Colonic mucosa (tissue), 4 donors: ENCODE measurements around the gene GPR146. TPM values are rescaled to one million over a fixed set of nuclear protein-coding genes. Genes with fewer than 3 reads are reported as not detected.

Experiments
- DNase-seq: peaks from one replicate; pipeline ENCODE4 v3.0.0-alpha.2; 2020
- H3K27ac ChIP-seq: fragments of 200-600 bp; one replicate; pipeline ENCODE4 v1.8.0; 2021
- H3K27me3 ChIP-seq: fragments of 200-600 bp; one replicate; pipeline ENCODE4 v1.8.0; 2021
- H3K36me3 ChIP-seq: fragments of 200-600 bp; one replicate; pipeline ENCODE4 v1.8.0; 2021
- H3K4me1 ChIP-seq: fragments of 200-600 bp; one replicate; pipeline ENCODE4 v1.8.0; 2021; ENCODE audit warnings: mild to moderate bottlenecking
- H3K4me3 ChIP-seq: fragments of 200-600 bp; one replicate; pipeline ENCODE4 v1.8.0; 2021
- H3K9ac ChIP-seq, 2 donors: one replicate each; pipeline ENCODE4 v1.7.0; 2013; ENCODE audit warnings: control low read depth in 2 of 2, low read depth in 2 of 2, low read length in 2 of 2
- H3K9me3 ChIP-seq: fragments of 200-600 bp; one replicate; pipeline ENCODE4 v1.8.0; 2021
- CTCF ChIP-seq: fragments of 200-600 bp; IDR thresholded peaks from one replicate; pipeline ENCODE4 v1.8.0; 2022; ENCODE audit warnings: antibody characterized with exemption, mild to moderate bottlenecking
- intact Hi-C: fragments of 100-400 bp; cut with DNase I; formaldehyde crosslinking; loops from one replicate; pipeline ENCODE4 v1.14.1; 2022
- total RNA-seq, 2 donors: library from RNA; stranded (reverse); fragmentation: NEBNext Ultra II Directional in 1 of 2; extraction: Animal tissue kit (Norgen Biotek cat#: 25700) in 1 of 2; gene quantifications; one replicate each; pipeline ENCODE4 v1.2.1, GENCODE V29; 2021
- donor health status: healthy.
- donor health status: DM: no; HTN: no; CAD: no.
- donor health status: DM: no; HTN: no; CAD: no.

GPR146 gene
- total RNA-seq, 2 donors from 2014 or later: 2.9 to 9.0 TPM

- no peaks in the 10 kb centered on the region for H3K9me3 ChIP-seq
- no peaks in the 10 kb centered on the region for H3K36me3 ChIP-seq
- intact Hi-C loops: no loop called here
- no peak overlapping the region for H3K9ac ChIP-seq
- no peak overlapping the region for H3K27ac ChIP-seq
- H3K4me3 ChIP-seq: no peak overlapping the region
- DNase-seq: no peak
- H3K27me3 ChIP-seq: no peaks in the 10 kb centered on the region
- TF ChIP-seq CTCF: no peak
- H3K4me1 ChIP-seq: no peaks in the 10 kb centered on the region
These were observed 46.6 kb downstream of the GPR146 start for GRCh38 chr7:1090686-1091643.

- no peak for DNase-seq
- intact Hi-C loops: no loop called here
- no peak overlapping the region for H3K9ac ChIP-seq
- no peaks in the 10 kb centered on the region for H3K27me3 ChIP-seq
- no peaks in the 10 kb centered on the region for H3K36me3 ChIP-seq
- no peak overlapping the region for H3K27ac ChIP-seq
- H3K4me1 ChIP-seq: no peaks in the 10 kb centered on the region
- H3K4me3 ChIP-seq: no peak overlapping the region
- no peak for TF ChIP-seq CTCF
- no peaks in the 10 kb centered on the region for H3K9me3 ChIP-seq
These were observed 47.3 kb downstream of the GPR146 start for GRCh38 chr7:1091644-1092027.

- H3K9me3 ChIP-seq: no peaks in the 10 kb centered on the region
These were observed 47.9 kb downstream of the GPR146 start for GRCh38 chr7:1092161-1092632.

GRCh38 chr7:1092806-1093501 is 48.6 kb downstream of the GPR146 start:
- no peaks in the 10 kb centered on the region for H3K27me3 ChIP-seq
- no peak overlapping the region for H3K27ac ChIP-seq
- no peak for DNase-seq
- no peaks in the 10 kb centered on the region for H3K9me3 ChIP-seq
- H3K9ac ChIP-seq: no peak overlapping the region
- no peaks in the 10 kb centered on the region for H3K36me3 ChIP-seq
- no peak overlapping the region for H3K4me3 ChIP-seq
- intact Hi-C loops: no loop called here
- no peaks in the 10 kb centered on the region for H3K4me1 ChIP-seq
- TF ChIP-seq CTCF: no peak

More at GRCh38 chr7:1092161-1092632, 47.9 kb downstream of the GPR146 start:
- DNase-seq: no peak
- Histone ChIP-seq H3K27ac (no peak overlapping the region), H3K27me3 (no peaks in the 10 kb centered on the region), H3K4me1 (no peaks in the 10 kb centered on the region), H3K9ac (no peak overlapping the region), H3K36me3 (no peaks in the 10 kb centered on the region), H3K4me3 (no peak overlapping the region)
- intact Hi-C loops: no loop called here
- no peak for TF ChIP-seq CTCF

- H3K27ac ChIP-seq: no peak overlapping the region
- H3K27me3 ChIP-seq: no peaks in the 10 kb centered on the region
- no peak overlapping the region for H3K9ac ChIP-seq
- DNase-seq: no peak
- H3K36me3 ChIP-seq: no peaks in the 10 kb centered on the region
- no peaks in the 10 kb centered on the region for H3K4me1 ChIP-seq
- no peaks in the 10 kb centered on the region for H3K9me3 ChIP-seq
- no peak for TF ChIP-seq CTCF
- intact Hi-C loops: no loop called here
- no peak overlapping the region for H3K4me3 ChIP-seq
These were observed 49.1 kb downstream of the GPR146 start for GRCh38 chr7:1093502-1093843.
